Esophagus squamous epithelium (tissue), 4 donors: ENCODE data around the gene WWOX.

Source experiments
- POLR2A ChIP-seq, 4 donors: fragments of 450-650 bp; IDR thresholded peaks; one replicate each; pipeline ENCODE4 v1.6.1; 2017; ENCODE audit warnings: antibody characterized with exemption in 4 of 4, mild to moderate bottlenecking in 4 of 4, moderate library complexity in 3 of 4
- TF ChIP-seq, protein P1 (sequence below), 6 experiments: fragments of 450-650 bp in 4 of 6; fragments of 200-600 bp in 2 of 6; sonication (generic) in 2 of 6; IDR thresholded peaks; one replicate each; pipeline ENCODE4 v1.5.1; 2016 to 2019; ENCODE audit warnings: antibody characterized with exemption in 6 of 6, mild to moderate bottlenecking in 4 of 6, moderate library complexity in 4 of 6

- TF ChIP-seq, protein P1, sequence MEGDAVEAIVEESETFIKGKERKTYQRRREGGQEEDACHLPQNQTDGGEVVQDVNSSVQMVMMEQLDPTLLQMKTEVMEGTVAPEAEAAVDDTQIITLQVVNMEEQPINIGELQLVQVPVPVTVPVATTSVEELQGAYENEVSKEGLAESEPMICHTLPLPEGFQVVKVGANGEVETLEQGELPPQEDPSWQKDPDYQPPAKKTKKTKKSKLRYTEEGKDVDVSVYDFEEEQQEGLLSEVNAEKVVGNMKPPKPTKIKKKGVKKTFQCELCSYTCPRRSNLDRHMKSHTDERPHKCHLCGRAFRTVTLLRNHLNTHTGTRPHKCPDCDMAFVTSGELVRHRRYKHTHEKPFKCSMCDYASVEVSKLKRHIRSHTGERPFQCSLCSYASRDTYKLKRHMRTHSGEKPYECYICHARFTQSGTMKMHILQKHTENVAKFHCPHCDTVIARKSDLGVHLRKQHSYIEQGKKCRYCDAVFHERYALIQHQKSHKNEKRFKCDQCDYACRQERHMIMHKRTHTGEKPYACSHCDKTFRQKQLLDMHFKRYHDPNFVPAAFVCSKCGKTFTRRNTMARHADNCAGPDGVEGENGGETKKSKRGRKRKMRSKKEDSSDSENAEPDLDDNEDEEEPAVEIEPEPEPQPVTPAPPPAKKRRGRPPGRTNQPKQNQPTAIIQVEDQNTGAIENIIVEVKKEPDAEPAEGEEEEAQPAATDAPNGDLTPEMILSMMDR (IDR thresholded peaks at IDR 0.05): no peak
- TF ChIP-seq POLR2A (IDR thresholded peaks at IDR 0.05): no peak
These were observed 334.9 kb downstream of the WWOX start for GRCh38 chr16:78434401-78434800.
